ENCODE data around the gene AFTPH.

- TF ChIP-seq CTCF (IDR thresholded peaks at IDR 0.05) (no peak), POLR2A (IDR thresholded peaks at IDR 0.05) (no peak)
Observed at GRCh38 chr2:64491426-64491825, 32.7 kb upstream of the AFTPH start.

Measured in testis (tissue), 2 donors.